Measurements from ENCODE around the gene CPT1B.

CPT1B gene

GRCh38 chr22:50560034-50560433 lies 18.2 kb downstream of the CPT1B start:
- H3K4me3 ChIP-seq (ENCODE audit: low read length): no peak overlapping the region
- H3K36me3 ChIP-seq (ENCODE audit: control insufficient read depth, insufficient read depth, low read length): no peaks in the 10 kb centered on the region
- peaks cover 17% of the 10 kb centered on the region for H3K4me1 ChIP-seq (ENCODE audit: control insufficient read depth, insufficient read depth, low read length)
- H3K9ac ChIP-seq (ENCODE audit: low read length): no peak overlapping the region
- no peaks in the 10 kb centered on the region for H3K9me3 ChIP-seq (ENCODE audit: control insufficient read depth, low read length)
- H3K27me3 ChIP-seq (ENCODE audit: control insufficient read depth, insufficient read depth, low read length): peaks cover 2% of the 10 kb centered on the region

GRCh38 chr22:50556703-50557102 lies 21.5 kb downstream of the CPT1B start:
- H3K9me3 ChIP-seq (ENCODE audit: control insufficient read depth, low read length): no peaks in the 10 kb centered on the region

DNA sequence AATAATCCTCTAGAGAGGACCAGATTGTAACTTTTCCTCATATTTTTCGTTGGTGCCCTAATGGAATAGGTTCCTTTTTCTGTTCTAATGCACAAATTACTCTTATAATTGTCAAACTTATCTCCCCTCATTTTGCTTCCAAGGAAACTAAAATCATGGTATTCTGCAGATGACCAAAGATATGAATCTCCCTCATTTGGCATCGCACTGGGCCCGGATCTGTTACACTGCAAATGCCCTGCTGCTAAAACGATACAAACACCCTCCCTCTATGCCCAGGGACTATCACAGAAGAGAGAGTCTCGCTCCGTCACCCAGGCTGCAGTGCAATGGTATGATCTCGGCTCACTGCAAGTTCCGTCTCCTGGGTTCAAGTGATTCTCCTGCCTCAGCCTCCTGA lies 24.9 kb downstream of the CPT1B start:
- H3K27me3 ChIP-seq (ENCODE audit: control insufficient read depth, insufficient read depth, low read length): peaks cover 18% of the 10 kb centered on the region
- H3K36me3 ChIP-seq (ENCODE audit: control insufficient read depth, insufficient read depth, low read length): no peaks in the 10 kb centered on the region
- H3K9me3 ChIP-seq (ENCODE audit: control insufficient read depth, low read length): no peaks in the 10 kb centered on the region
- no peak overlapping the region for H3K4me3 ChIP-seq (ENCODE audit: low read length)
- H3K9ac ChIP-seq (ENCODE audit: low read length): no peak overlapping the region
- H3K4me1 ChIP-seq (ENCODE audit: control insufficient read depth, insufficient read depth, low read length): peaks cover 6% of the 10 kb centered on the region

More at GRCh38 chr22:50556703-50557102, 21.5 kb downstream of the CPT1B start:
- Histone ChIP-seq H3K9ac (ENCODE audit: low read length) (no peak overlapping the region), H3K4me1 (ENCODE audit: control insufficient read depth, insufficient read depth, low read length) (no peaks in the 10 kb centered on the region), H3K4me3 (ENCODE audit: low read length) (no peak overlapping the region), H3K27me3 (ENCODE audit: control insufficient read depth, insufficient read depth, low read length) (peaks cover 2% of the 10 kb centered on the region), H3K36me3 (ENCODE audit: control insufficient read depth, insufficient read depth, low read length) (no peaks in the 10 kb centered on the region)

DNA sequence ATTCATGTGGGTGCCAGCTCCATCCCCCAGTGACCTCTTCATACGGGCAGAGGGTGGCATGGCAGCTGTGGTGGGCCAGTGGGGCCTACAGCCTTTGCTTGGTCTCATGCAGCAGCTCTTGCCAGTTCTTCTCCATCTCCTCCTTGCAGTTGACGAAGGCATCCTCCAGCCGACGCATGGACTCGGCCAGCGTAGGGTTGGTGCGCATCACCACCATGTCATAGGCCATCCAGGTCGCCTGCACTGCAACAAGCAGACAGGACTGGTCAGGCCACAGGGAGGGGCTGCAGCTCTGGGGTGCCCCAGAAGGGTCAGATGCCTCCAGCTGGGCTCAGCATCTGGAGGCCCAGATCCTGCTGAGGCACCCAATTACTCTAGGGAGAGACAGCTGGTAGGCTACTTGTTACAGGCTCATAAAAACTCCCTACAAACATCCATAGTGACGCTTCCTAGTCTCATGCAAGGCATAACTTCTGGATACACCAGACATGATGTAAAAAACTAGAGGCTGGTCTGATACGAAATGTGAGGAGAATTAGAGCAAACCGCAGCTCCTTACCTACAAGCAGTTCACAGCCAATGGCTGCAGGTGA lies 27.0 kb downstream of the CPT1B start:
- Histone ChIP-seq H3K9me3 (ENCODE audit: control insufficient read depth, low read length) (no peaks in the 10 kb centered on the region), H3K4me1 (ENCODE audit: control insufficient read depth, insufficient read depth, low read length) (peaks cover 9% of the 10 kb centered on the region), H3K9ac (ENCODE audit: low read length) (no peak overlapping the region), H3K4me3 (ENCODE audit: low read length) (no peak overlapping the region), H3K27me3 (ENCODE audit: control insufficient read depth, insufficient read depth, low read length) (peaks cover 37% of the 10 kb centered on the region), H3K36me3 (ENCODE audit: control insufficient read depth, insufficient read depth, low read length) (no peaks in the 10 kb centered on the region)

- Histone ChIP-seq H3K9me3 (ENCODE audit: control insufficient read depth, low read length) (no peaks in the 10 kb centered on the region), H3K9ac (ENCODE audit: low read length) (no peak overlapping the region), H3K27me3 (ENCODE audit: control insufficient read depth, insufficient read depth, low read length) (peaks cover 41% of the 10 kb centered on the region)
These were observed 27.8 kb downstream of the CPT1B start for GRCh38 chr22:50550395-50550794.

GRCh38 chr22:50548921-50549790 lies 29.1 kb downstream of the CPT1B start:
- H3K27me3 ChIP-seq (ENCODE audit: control insufficient read depth, insufficient read depth, low read length): peaks cover 45% of the 10 kb centered on the region
- no peak overlapping the region for H3K9ac ChIP-seq (ENCODE audit: low read length)
- H3K9me3 ChIP-seq (ENCODE audit: control insufficient read depth, low read length): no peaks in the 10 kb centered on the region
- no peak overlapping the region for H3K4me3 ChIP-seq (ENCODE audit: low read length)
- H3K36me3 ChIP-seq (ENCODE audit: control insufficient read depth, insufficient read depth, low read length): no peaks in the 10 kb centered on the region
- H3K4me1 ChIP-seq (ENCODE audit: control insufficient read depth, insufficient read depth, low read length): peaks cover 21% of the 10 kb centered on the region

More at GRCh38 chr22:50550395-50550794, 27.8 kb downstream of the CPT1B start:
- Histone ChIP-seq H3K4me3 (ENCODE audit: low read length) (no peak overlapping the region), H3K36me3 (ENCODE audit: control insufficient read depth, insufficient read depth, low read length) (no peaks in the 10 kb centered on the region), H3K4me1 (ENCODE audit: control insufficient read depth, insufficient read depth, low read length) (peaks cover 9% of the 10 kb centered on the region)

- Histone ChIP-seq H3K36me3 (ENCODE audit: control insufficient read depth, insufficient read depth, low read length) (no peaks in the 10 kb centered on the region), H3K27me3 (ENCODE audit: control insufficient read depth, insufficient read depth, low read length) (peaks cover 45% of the 10 kb centered on the region), H3K9me3 (ENCODE audit: control insufficient read depth, low read length) (no peaks in the 10 kb centered on the region), H3K4me3 (ENCODE audit: low read length) (no peak overlapping the region), H3K4me1 (ENCODE audit: control insufficient read depth, insufficient read depth, low read length) (peaks cover 24% of the 10 kb centered on the region), H3K9ac (ENCODE audit: low read length) (no peak overlapping the region)
These were observed 29.9 kb downstream of the CPT1B start for GRCh38 chr22:50548040-50548920.

DNA sequence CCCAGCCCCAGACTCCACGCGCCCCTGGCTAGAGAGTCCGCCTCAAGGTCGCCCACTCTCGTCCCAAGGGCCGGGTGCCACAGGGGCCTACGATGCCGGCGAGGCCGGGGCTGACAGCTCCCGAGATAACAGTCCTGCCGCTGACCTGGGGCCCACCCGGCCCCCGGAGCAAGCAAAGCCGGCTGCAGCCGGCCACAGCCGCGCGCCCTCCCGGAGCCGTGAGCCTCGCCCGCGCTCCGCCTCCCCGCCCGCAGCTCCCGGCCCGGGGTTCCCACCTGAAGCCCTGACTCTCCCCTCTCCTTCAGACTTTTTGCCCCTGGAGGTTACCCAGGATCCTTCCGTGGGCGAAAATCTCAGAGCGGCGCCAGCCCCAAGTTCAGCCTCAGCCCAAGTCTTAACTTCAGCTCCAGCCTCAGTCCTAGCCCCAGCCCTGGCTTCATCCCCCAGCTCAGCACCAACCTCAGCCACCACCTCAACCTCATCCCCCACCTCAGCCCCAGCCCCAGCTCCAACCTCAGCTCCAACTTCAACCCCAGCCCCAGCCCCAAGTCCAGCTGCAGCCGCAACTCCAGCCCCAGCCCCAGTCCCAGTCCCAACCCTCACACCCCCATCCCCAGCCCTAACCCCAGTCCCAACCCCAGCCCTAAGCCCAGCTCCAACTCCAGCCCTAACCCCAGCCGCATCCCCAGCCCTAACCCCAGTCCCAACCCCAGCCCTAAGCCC lies 30.8 kb downstream of the CPT1B start:
- Histone ChIP-seq H3K27me3 (ENCODE audit: control insufficient read depth, insufficient read depth, low read length) (peaks cover 45% of the 10 kb centered on the region), H3K4me1 (ENCODE audit: control insufficient read depth, insufficient read depth, low read length) (peaks cover 24% of the 10 kb centered on the region), H3K9ac (ENCODE audit: low read length) (no peak overlapping the region), H3K36me3 (ENCODE audit: control insufficient read depth, insufficient read depth, low read length) (no peaks in the 10 kb centered on the region), H3K9me3 (ENCODE audit: control insufficient read depth, low read length) (no peaks in the 10 kb centered on the region), H3K4me3 (ENCODE audit: low read length) (no peak overlapping the region)

GRCh38 chr22:50546326-50547262 lies 31.6 kb downstream of the CPT1B start:
- Histone ChIP-seq H3K4me1 (ENCODE audit: control insufficient read depth, insufficient read depth, low read length) (peaks cover 25% of the 10 kb centered on the region), H3K9ac (ENCODE audit: low read length) (no peak overlapping the region), H3K36me3 (ENCODE audit: control insufficient read depth, insufficient read depth, low read length) (no peaks in the 10 kb centered on the region), H3K9me3 (ENCODE audit: control insufficient read depth, low read length) (no peaks in the 10 kb centered on the region), H3K4me3 (ENCODE audit: low read length) (no peak overlapping the region), H3K27me3 (ENCODE audit: control insufficient read depth, insufficient read depth, low read length) (peaks cover 45% of the 10 kb centered on the region)

- Histone ChIP-seq H3K27me3 (ENCODE audit: control insufficient read depth, insufficient read depth, low read length) (peaks cover 45% of the 10 kb centered on the region), H3K9ac (ENCODE audit: low read length) (peak within 1 kb of the TSS; percentile 65), H3K4me3 (ENCODE audit: low read length) (no peak within 1 kb of the TSS), H3K4me1 (ENCODE audit: control insufficient read depth, insufficient read depth, low read length) (peaks cover 34% of the 10 kb centered on the region), H3K36me3 (ENCODE audit: control insufficient read depth, insufficient read depth, low read length) (no peaks in the 10 kb centered on the region), H3K9me3 (ENCODE audit: control insufficient read depth, low read length) (no peaks in the 10 kb centered on the region)
These were observed 32.5 kb downstream of the CPT1B start, which contains the start of gene KLHDC7B for GRCh38 chr22:50545522-50546325. Gene KLHDC7B, plus strand, starts transcription at chr22:50545899. Its CDS starts 345 bp downstream, at chr22:50546244.

Measured in mucosa of stomach (tissue), 1 donor.